HG03039 (cell line): ENCODE results near the gene FBN2.

ENCODE experiments used
- ATAC-seq: cut with Tn5 transposase; IDR thresholded peaks from one replicate; pipeline ENCODE4 v1.9.1; 2021; ENCODE audit warnings: mild to moderate bottlenecking, moderate library complexity; ENCODE audit not compliant: unreplicated experiment

Gene FBN2

GRCh38 chr5:128318691-128319090, 219.4 kb downstream of the FBN2 start:
- ATAC-seq = no peak

GRCh38 chr5:128317481-128317880, 220.6 kb downstream of the FBN2 start:
- no peak for ATAC-seq

DNA sequence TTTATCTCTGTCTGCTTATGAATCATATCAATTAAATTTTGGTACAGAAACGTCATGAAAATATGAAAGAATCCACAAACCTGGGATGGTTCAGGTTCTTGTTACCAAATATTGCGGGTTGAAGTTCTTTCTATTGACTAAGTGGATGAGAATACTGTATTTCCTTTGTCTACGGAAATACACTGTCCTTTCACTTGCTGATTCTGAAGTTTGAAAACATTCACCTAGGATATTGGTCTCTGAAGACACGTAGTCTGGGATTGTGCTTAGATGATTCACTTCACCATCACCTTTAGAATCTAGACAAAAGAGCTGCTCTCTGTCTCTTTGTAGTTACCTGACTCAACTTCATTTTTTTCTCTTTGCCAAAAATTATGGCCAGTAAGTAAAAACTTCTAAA, 222.4 kb downstream of the FBN2 start:
- ATAC-seq = no peak

DNA sequence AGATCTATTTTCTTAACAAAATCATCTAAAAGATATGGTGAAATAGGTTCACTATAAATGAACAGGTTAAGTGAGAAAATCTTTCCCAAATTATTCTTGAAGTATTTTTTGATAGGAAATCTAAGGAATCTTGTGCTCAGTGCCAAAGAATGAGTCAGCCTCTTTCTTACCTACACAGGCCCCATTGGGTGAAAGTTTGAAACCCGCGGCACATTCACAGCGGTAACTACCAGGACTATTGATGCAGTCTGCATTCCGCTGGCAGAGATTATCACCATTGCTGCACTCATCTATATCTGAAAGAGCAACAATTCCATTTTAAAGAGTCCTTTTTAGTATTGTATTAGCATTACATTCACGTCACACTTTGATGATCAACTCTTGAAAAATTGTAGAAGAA, 232.7 kb downstream of the FBN2 start:
- ATAC-seq = no peak

DNA sequence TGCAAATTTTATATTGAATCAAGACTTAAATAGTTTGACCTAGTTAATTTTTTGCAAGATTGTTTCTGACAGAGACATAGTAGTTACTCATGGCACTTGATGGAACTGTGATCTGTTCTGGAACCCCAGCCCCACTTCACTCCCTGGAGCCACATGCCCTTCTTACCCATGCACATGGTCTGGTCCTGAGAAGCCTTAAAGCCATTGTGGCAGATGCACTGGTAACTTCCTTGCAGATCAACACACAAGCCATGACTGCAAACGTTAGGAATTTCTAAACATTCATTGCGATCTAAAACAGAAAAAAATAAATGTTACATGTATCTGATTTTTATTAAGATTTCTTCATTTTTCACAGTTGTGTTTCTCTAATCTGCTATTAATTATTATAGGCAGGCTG, 233.3 kb downstream of the FBN2 start:
- no peak for ATAC-seq

DNA sequence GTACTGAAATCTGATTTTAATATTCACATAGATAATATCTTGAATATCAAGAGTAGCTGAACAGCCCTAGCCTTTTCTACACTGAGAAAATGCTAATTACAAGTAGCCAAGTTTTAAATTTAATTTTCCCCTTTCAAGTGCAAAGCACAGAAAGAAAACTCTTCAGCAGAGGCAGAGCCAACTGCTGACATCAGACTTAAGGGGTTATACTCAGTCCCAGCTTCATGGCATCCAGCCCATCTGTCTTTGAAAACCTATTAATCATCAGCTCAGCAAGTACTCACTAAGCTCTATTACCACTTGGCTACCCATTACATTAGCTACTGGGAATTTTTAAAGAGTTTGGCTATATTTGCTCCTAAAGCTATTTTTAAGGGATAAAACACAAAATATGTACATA, 234.0 kb downstream of the FBN2 start:
- no peak for ATAC-seq

GRCh38 chr5:128303593-128303992, 234.5 kb downstream of the FBN2 start:
- ATAC-seq = no peak

GRCh38 chr5:128300181-128300580, 237.9 kb downstream of the FBN2 start:
- ATAC-seq = no peak

- no peak for ATAC-seq
These were observed 247.7 kb downstream of the FBN2 start for GRCh38 chr5:128290152-128290858.

- ATAC-seq = no peak
These were observed 250.3 kb downstream of the FBN2 start for GRCh38 chr5:128287740-128288139.

DNA sequence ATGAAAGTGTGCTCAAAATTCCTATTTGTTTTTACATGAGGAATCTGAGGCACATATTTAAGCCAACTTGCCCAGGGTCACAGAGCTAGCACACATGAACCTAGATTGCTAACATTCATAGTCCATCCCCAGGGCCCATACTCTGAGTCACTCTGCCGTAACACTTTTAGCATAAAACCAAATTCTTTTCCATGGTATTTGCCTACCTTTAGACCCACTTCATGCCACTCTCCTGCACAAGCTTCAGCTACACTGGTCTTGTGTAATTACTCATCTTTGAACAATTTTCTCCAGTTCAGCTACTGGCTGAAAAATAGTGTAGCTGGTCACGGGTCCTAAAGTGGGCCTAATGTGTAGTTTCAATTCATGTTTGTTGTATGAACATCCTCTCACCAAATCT, 253.8 kb downstream of the FBN2 start:
- no peak for ATAC-seq

- ATAC-seq = no peak
These were observed 258.7 kb downstream of the FBN2 start for GRCh38 chr5:128279345-128279744.

DNA sequence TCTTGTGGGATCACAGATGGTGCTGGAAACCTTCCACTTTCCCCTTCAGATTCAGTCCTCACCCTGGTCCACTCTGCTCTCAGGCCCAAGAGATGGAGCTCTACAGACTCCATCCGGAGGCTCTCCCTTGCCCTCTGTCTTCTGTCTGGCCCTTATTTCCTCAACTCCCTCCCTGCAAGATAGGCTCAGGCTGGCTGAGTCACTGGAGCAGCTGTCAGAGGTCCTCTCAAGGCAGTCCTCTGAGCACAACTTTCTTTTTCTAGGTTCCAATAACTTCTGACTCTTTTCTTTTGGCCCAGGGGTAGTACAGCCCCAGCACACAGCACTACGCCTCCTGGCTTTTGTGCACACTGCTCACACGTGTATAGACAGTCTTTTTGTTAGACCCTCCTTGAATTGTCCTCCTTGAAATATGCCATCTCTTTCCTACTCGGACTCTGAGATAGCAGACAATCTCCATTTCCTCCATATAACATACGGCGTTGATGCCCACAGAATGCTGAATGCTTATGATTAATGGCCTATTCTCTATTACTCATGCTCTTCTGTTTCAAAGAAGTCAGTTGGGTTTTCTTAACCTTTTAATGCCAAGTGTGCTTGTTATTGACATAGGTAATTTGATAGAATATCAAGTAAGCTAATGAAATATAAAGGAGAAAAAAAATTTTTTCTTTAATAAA, 261.4 kb downstream of the FBN2 start:
- no peak for ATAC-seq

DNA sequence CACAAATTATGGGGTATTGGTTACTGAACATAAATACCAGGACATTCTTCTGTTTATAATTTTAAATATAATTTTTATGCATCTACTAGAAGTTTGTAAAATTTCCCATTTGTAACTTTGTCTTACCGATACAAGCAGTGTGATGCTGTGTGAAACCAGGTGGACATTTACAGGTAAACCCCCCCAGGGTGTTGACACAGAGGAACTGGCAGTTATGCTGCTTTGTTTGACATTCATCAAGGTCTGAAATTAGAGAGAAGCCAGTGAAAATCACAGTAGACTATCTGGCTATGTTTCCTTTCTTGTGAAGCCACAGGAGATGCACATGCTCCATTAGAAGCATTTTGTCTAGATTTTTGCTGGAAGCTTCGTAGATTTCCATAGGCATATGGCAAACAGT, 263.6 kb downstream of the FBN2 start:
- no peak for ATAC-seq

GRCh38 chr5:128273736-128274135, 264.3 kb downstream of the FBN2 start:
- ATAC-seq = no peak

- no peak for ATAC-seq
These were observed 266.1 kb downstream of the FBN2 start for GRCh38 chr5:128271859-128272464.

DNA sequence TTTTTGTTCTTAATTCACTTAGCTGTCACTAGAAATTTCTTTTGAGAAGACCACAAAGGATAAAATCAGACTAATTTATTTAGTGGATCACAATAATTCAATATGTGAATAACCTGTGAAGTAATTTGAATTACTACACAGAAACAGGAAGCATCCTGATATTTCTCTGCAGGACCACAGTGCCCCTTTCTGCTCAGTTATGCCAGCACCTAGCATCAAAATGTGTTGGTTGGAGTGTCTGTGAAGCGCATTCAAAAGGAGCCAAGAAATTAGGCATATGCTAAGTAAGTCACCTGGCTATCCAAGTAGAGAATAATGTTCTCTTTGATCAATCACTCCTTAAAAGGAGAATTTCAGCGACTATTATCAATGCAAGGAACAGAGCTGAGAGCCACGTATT, 267.0 kb downstream of the FBN2 start:
- no peak for ATAC-seq

DNA sequence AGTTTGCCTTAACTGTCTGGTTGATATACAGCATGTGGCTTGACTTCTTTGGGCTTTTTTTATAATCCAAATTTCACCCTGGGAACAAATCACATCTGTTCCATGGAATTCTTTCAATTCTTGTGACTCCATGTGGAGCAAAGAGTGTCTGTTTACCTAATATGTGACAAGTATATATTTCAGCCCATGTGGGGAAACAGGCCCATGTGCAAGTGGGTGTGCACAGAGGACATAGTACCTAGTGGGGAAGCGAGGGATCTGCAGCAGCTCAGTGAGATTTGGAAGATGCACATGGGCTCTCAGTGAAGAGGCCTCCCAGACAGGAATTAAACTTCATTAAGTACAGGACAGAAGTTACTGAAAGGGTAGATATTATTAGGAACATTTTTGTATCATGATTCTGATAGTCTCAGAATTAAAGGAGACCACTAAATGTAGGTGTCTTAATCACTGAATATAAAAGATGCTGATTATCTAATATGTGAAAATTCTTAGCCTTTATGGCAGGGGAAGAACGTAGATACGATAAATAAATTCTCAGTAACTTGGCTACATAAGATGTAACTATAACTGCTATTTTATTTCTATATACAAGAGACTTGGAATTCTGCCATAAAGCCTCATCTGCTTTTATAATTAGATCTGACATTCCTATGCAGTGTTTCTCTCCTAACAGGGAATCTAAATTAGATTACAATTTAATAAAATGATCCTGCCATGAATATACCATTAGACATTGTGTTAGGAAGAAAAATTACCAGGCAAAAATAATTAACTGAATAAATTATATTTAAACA, 273.3 kb downstream of the FBN2 start:
- no peak for ATAC-seq

- no peak for ATAC-seq
These were observed 274.7 kb downstream of the FBN2 start for GRCh38 chr5:128263357-128263756.

GRCh38 chr5:128262911-128263310, 275.1 kb downstream of the FBN2 start:
- ATAC-seq = no peak

DNA sequence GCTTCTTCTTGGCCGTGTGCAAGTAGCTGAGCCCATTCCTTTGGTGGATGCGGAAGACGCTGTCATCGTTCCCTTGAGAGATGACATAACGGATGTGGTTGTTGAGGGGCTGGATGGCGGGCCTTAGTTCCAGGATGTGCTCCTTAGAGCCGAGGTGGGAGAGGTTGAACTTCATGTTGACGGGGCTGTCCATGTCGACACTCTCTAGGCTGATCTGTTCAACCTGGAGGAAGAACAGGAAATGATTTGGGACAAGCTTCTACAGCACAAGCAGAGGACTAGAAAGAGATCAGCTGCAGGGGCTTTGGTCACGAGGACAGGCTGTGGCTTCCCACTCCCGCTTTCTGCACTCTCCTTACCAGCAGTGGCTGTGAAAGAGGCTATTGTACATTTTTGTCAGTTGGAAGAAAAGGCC, 278.4 kb downstream of the FBN2 start:
- no peak for ATAC-seq

DNA sequence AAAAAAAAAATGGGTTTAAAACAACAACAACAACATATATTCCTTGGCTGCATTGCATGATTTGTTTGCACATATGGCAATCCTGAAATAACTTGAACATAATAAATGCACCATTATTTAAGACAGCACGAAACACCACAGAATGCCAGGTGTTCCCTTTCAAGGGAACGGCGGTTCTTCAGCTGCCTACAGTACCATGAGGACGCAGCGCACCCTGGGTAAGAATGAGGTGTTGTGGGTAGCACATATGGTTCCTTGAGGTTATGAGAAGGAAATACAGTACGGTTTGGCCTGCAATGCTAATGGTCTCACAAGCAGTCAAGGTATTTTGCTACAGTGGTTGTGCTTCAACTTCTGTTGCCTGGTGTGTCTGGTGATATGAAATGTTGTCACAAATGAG, 279.7 kb downstream of the FBN2 start:
- no peak for ATAC-seq
